GM19328 (cell line): ENCODE results near the gene COX14.

ENCODE experiments used
- ATAC-seq: cut with Tn5 transposase; IDR thresholded peaks from one replicate; pipeline ENCODE4 v1.9.1; 2021; ENCODE audit warnings: mild to moderate bottlenecking, moderate library complexity; ENCODE audit not compliant: unreplicated experiment

The COX14 gene

DNA sequence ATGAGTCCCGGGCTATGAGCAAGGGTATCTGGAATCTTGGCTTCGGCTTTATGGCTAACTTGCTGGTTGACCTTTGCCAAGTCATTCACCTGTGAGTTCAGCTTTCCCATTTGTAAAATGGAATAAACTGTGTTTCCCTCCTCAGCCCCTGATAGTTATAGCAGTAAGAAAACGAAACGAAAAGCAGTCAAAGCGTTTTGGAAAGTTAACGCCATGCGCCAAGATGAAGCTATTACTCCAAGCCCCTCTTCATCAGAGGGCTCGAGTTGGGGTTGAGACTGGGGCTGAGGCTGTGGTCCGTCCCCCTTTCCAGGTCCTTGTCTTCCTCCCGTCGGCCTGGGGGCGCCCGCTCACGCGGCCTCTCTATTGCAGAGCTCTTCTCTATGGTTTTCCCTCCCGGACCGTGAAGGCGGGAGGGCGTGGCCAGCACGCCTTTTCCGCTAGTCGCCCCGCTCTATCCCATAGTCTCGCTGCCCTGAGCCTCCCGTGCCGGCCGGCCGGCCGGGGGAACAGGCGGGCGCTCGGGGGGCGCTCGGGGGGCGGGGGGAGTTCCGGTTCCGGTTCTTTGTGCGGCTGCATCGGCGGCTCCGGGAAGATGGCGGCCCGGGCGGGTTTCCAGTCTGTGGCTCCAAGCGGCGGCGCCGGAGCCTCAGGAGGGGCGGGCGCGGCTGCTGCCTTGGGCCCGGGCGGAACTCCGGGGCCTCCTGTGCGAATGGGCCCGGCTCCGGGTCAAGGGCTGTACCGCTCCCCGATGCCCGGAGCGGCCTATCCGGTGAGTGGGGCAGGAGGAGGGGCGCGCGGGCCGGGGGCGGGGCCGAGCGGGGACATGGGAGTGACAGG lies 27.0 kb upstream of the COX14 start, which contains the start of gene SMARCD1:
Gene SMARCD1, plus strand, starts transcription at position 568 of the 840 bp plus-strand sequence. Its CDS starts 28 bp downstream, at position 596.
- peak; percentile 81 for ATAC-seq

DNA sequence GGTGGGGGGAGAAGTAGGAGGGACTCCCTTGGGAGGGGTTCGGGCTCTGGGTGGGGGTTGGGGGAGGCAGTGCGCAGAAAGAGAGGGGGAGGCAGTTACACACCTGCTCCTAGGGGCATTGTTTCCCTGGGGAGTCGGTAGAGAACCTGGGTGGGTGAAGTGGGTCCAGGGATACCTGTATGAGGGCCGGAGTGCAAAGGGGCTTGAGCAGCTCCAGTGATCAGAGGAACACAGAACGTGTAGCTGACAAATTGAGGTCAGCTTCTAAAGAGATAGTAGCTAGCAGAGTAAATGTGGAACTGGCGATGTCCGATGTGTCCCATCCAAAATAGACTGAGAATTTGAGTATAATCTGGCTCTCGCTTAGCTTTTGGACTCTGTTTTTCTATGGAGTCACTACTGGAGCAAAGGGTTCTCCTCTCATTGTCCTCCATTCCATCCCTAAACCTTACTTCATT lies 26.4 kb upstream of the COX14 start:
- ATAC-seq: no peak

DNA sequence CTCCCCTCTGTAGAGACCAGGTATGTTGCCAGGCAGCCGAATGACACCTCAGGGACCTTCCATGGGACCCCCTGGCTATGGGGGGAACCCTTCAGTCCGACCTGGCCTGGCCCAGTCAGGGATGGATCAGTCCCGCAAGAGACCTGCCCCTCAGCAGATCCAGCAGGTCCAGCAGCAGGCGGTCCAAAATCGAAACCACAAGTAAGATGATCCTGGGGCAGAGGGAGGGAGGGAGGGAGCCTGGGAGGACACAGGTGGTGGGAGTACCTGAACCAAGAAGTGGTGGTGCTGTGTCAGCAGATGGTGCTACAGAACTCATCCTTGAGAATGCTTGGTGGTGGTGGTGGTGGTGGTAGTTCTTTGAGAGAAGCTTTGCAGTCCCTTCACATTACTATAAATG lies 25.9 kb upstream of the COX14 start:
- ATAC-seq: no peak

DNA sequence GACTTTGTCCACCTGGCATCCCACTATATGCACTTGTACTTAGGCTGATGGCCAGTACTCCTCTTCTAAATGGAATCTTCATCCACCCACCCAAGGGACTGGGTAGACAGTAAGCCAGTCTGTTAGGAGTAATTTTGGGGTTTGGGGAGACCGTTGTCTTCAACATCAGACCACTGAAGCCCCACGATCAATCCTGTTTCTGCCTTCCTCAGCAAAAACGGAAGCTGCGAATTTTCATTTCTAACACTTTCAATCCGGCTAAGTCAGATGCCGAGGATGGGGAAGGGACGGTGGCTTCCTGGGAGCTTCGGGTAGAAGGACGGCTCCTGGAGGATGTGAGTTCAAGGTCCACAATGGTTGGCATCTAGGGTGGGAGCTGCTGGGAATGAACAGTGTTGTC lies 24.9 kb upstream of the COX14 start:
- ATAC-seq: no peak

DNA sequence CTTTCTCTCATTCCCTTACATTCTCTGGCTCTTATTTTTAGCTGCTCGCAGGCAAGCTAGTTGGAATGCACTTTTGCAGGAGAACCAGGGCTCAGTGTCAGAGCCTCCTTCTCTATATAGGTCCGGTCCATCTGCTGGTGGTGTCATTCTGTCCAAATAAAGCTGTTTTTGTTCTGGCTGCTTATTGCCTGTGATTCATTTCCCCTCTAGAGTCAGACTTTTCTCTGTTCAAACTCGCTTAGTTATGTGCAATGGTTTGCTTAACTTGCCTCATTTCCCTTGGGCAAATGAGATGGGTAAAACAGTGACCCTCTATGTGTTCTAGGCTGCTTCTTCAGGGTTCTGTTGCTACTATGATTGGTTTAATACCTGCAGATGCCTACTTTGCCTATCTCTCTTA lies 24.0 kb upstream of the COX14 start:
- no peak for ATAC-seq

DNA sequence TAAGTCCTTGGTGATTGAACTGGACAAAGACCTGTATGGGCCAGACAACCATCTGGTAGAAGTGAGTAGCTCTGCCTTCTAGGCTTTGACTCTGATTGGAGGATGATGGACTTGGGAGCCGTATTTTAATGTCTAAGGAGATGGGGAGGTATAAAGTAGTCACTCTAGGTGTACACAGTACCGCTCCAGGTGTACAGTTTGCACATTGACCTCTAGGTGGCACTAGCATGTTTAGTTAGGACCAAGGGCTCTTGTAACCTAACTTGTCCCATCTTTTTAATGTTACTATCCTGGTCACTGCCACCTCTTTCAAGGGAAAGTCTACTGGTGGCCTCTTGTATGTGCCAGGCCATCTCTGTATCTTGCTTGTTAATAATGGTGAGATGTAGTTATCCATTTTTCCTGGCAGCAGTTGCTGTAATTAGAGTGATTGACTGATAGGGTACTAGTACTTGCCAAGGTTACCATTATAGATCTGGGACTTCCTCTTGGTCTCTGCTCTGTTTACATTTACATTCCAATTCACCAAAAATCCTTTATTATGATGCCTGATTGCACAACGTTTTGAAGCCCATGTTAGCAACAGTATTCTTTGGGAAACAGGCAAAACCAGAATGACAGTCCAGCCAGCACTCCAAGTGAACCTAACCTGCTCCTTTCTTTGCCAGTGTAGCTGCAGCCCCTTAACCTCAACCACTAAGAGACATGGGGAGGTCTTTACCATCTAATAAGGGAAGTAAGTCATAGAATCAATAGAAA lies 23.3 kb upstream of the COX14 start:
- no peak for ATAC-seq

DNA sequence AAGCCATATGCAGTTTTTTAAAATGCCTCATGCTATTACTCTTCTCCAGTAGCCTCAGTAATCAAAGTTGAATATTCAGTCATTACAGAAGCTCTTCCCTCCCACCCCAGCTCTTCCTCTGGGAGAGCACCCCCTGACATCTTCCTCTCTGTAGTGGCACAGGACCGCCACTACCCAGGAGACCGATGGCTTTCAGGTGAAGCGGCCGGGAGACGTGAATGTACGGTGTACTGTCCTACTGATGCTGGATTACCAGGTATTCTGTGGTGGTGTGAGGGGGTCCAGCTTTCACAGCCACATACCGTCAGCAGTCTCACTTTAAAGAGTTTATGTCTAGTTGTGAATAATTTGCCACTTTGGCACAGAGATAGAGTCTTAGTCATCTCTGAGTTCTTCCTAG lies 22.3 kb upstream of the COX14 start:
- ATAC-seq: no peak

DNA sequence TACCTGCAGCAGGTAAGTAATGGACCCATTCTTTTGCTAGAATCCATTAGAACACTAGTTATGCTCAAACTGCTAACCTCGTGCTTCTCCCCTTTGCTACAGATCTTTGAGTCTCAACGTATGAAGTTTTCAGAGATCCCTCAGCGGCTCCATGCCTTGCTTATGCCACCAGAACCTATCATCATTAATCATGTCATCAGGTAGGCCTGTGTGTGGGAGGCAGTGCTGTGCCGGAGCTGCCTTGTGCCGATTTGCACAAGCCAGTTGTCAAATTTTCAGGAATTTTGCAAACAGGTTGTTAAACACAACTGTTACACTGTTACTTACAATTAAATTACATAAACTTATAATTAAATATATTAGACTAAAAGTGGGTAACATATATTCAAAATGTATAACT lies 21.6 kb upstream of the COX14 start:
- no peak for ATAC-seq

DNA sequence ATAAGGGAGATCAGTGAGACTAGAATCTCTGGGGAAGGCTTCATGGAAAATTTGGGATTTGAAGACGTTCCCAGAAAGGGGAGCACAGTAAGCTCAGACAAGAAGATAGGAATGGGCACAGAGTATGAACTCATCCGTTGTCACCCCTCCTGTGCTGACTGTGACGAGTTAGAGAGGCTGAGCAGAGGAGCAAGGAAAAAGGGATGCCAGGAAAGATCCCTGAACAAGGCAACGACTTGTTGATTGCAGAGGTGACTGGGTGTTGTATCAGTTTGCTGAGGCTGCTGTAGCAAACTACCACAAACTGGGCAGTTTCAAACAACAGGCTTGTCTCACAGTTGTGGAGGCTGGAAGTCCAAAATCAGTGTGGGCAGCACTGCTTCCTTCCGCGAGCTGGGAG lies 14.1 kb upstream of the COX14 start:
- no peak for ATAC-seq

DNA sequence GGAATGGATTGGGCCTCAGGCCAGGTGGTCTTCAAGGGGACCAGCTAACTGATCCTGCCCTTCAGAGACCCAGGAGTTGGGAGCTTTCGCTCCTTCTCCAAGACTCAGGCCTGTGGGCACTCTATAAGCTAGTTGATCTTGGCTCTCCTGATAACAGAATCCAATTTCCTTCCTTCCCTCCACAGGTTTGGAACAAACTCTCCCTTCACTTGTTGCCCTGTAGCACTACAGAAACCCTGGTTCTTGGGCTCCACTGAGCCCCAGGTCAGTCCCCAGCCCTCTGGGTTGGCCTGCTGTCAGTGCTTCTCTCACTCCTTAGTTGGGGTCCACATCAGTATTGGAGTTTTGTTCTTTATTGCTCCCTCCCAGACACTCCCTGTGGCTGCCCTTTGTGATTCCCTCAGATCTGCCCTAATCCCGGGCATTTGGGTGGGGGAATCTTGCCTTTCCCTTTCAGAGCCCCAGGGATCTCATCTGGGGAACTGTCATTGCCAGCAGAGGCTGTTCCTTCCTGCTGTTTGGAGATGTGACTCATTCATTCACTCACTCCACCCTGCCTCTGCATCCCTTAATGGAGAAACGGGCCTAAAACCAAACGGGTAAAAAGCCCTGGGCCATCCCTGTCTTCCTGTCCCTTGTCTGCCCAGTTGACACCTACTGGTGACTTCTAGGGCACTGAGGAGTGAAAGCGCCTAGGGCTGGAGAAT lies 12.6 kb upstream of the COX14 start:
- ATAC-seq: no peak

DNA sequence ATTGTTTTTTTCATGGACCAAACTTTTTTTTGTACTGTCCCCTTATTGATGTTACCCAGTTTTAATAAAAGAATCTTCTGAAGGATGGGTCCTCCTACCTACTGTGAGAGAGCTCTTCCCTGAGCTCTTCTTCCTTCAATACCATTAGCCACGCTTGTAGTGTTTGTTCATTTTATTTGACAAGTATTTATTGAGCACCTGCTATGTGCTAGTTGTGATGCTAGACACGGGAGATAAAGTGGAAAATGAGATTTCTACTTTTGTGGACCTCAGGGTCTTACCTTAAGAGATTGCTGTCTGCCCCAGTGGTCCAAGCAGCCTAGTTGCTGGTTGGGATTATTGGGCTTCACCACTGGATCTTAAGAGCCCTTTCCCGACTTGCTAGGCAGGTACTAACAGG lies 11.5 kb upstream of the COX14 start:
- ATAC-seq: no peak

DNA sequence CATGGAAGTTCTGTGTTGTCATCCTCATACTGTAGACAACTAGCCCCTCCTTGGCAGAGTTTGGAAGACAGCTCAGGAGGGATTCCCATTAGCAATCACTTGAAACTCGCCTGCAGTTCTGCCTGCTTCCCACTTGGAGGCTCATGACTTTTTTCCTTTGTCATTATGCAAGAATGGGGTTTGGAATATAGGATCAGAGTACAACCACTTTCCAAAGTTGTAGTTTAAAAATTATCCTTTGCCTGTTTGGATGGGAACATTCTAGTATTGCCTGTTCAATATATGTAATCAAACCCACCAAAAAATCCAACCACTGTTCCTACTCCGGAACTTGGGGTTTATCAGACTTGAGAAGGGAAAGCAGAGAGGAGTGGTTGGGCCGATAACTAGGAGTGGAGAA lies 10.4 kb upstream of the COX14 start:
- ATAC-seq: no peak

DNA sequence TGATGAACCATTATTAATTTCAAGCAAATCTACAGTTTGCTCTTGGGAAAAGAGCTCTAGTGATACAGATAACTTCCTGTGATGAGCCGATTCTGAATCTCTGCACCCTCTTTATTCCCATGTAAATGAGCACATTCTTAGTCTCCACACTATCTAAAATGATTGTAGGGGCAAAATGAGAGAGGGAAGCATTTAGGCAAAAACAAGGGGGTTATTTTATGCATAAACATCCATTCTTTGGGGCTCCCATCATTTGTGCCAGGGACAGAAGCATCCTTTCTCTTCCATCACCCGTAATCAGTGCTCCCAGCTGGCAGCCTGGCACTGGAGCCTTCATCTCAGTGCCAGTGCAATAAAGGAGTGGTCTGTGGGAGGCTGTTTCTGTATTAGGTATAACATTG lies 9.9 kb upstream of the COX14 start:
- no peak for ATAC-seq

DNA sequence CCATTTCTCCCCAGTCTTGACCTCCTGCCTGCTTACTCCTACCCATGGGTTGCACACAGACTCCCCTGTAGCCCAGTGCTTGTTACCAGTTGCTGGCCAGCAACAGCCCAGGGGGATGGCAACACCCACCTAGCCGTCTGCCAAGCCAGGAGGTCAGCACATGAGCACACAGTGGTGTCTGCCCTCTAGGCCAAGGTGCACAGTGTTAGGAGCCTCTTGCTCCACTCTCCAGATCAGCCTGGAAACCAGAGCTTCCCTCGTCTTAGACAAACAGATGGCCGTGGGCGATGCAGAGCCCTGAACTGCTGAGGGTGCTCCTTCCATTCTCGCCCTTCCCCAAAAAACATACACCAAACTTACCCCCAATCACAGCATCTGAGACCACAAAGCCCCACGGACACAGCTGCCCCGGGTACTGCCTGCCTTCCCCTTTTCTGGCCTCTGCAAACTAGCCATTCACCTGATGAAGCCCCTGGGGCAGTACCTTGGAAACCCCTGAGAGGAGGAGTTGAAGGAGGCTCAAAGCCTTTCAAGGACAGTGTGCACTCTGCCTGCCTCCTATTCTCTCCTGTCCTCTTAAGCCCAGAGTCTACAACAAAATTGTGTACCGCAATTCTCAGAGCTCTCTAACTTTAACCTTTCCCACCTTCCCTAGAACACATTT lies 9.3 kb upstream of the COX14 start:
- ATAC-seq: no peak

DNA sequence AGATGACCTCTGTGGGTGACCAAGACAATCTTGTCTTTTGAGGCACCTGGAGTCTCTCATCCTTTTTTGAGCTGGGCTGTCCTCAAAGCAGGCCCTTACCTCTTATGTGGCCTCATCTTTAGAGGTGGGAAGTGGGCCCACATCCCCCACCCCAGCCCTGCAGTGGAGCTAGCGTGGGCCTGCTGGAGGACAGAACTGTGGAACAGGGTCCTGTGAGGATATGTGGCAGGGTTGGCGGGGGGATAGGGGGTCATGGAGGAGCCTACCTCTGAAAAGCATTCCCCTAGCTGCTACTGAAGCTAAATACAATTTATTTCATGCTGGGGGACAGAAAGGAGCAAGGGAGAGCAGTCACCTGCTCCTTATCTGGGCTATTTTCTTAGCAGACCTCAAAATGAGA lies 8.7 kb upstream of the COX14 start:
- no peak for ATAC-seq

DNA sequence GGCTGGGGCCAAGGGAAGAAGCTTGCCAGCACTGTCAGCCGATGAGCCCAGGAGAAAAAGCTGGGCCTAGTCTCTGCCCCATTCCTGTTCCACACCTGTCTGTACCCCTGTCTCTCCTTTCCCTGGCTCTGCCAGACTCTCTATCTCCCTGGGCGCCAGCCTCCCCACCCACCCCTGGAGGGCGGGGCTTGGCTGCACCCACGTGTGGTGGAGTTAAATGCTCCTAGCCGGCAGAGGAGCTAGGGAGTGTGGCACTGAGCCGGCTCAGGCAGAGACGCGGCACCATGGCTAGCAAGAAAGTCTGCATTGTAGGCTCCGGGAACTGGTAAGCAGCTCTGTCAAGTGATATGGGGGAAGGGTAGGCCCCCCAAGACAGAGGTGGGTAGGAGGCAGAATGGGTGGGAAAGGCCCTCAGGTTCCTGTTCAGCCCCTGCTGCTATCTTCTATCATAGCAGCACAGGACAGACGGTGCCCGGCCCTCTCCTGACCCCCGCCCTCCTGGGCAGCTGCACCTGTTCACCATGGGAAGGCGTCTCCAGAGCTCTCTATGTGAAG lies 8.2 kb upstream of the COX14 start, which contains the start of gene GPD1:
Gene GPD1, plus strand, starts transcription at position 242 of the 555 bp plus-strand sequence. Its CDS starts 43 bp downstream, at position 285.
- ATAC-seq: no peak

DNA sequence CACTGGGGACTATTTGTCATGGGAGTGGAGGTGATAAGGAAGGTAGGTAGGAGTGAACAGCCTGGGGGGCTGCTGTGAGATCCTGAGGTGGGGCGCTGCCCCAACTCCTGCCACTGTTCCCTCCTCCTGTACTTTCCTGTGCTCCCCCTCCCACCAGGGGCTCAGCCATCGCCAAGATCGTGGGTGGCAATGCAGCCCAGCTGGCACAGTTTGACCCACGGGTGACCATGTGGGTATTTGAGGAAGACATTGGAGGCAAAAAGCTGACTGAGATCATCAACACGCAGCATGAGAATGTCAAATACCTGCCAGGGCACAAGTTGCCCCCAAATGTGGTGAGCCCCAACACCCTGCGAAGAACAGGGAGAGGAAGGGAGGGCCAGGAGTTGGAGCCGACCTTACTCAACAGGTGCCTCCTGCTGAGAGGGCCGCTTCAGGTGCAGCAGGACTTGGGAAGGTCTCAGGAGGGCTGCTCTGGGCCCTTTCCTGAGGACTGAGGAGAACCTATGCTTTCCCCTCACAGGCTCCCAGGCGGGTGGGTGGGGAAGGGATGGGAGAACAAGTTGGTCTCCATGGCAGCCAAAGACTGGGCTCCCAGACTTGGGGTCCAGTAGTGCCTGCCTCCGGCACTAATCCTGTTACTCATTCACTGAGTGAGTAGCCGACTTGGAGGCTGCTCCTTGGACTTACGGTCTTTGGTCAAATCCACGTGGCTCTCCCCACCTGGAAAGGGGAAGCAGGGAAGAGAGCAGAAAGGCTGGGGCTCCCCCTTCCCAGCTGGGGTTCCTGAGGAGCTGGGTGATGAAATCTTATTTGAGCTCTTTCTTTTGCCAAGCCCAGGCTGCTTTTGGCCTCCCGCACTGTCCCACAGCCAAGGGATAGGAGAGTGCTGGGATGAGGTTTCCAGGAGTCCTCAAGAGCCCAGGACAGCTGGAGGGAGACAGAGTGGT lies 7.3 kb upstream of the COX14 start:
- ATAC-seq: no peak

DNA sequence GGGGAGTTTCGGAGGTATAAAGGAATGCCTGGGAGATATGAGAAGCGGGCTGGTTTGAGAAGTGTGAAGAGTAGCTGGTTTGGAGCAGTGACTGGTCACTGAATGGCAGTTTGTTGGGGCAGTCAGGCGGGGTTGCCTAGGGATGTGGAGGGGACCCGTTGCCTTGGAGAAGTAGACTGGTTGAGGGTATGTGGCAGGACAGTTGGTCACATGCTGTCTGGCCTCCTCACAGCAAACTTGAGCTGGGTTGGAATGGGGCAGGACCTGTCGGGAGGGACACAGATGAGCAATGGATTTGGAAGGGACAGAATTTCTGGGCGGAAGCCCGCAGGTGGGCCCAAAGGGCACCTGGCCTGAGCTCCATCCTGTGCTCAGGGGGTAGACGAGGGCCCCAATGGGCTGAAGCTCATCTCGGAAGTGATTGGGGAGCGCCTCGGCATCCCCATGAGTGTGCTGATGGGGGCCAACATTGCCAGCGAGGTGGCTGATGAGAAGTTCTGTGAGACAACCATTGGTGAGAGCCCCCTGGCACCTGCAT lies 6.1 kb upstream of the COX14 start:
- ATAC-seq: no peak

DNA sequence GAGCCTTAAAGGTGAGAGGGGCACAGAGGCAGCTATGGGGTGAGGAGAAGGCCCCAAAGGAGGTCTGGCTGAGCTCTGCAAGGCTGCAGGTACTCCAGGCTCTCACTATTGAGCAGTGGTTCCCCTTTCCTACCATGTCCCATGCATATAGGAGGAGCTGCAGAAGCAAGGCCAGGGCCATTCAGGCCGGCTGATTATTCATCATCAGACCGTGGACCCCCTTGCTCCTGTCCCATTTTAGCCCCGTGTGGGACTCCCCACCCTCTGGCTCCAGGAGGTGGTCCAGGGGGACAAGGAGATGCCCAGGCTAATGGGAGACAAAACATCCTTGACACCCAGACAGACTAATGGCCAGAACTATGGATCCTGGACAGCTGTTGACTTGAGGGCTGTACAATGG lies 5.1 kb upstream of the COX14 start:
- no peak for ATAC-seq
